Ishikawa (cell line): ENCODE data around the gene RSF1.

ENCODE experiments used
- CREB1 ChIP-seq: IDR thresholded peaks from 2 replicates; pipeline ENCODE4 v1.6.1; 2012; ENCODE audit warnings: low read depth
- EGR1 ChIP-seq: IDR thresholded peaks from 2 replicates; pipeline ENCODE4 v1.6.1; 2012
- EP300 ChIP-seq: IDR thresholded peaks from 2 replicates; pipeline ENCODE4 v1.6.1; 2012; ENCODE audit warnings: borderline replicate concordance
- FOXM1 ChIP-seq: IDR thresholded peaks from 2 replicates; pipeline ENCODE4 v1.6.1; 2012; ENCODE audit warnings: low read depth, borderline replicate concordance
- RAD21 ChIP-seq: IDR thresholded peaks from 2 replicates; pipeline ENCODE4 v1.6.1; 2012; ENCODE audit warnings: low read depth
- REST ChIP-seq: IDR thresholded peaks from 2 replicates; pipeline ENCODE4 v1.6.1; 2012; ENCODE audit warnings: low read depth, mild to moderate bottlenecking
- ZBTB7A ChIP-seq: IDR thresholded peaks from 2 replicates; pipeline ENCODE4 v1.6.1; 2012; ENCODE audit warnings: low read depth

DNA sequence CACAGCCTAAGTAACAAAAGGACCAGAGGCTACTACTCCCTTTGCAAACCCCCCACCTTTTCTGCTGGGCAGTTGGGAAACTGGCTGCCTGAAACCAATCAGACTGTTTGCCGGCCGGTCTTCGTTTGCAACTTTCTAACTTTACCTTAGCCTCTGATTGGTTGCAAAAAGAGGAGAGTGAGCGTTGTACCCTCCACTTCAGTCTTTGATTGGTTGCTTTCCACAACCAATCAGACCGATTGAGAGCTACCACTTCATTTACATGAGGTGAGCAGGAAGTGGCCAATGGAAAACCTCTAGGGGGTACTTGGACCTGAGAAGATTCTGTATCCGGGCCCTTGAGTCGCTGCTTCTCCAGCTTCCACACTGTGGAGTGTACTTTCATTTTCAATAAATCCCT is 164.2 kb downstream of the RSF1 start:
- TF ChIP-seq RAD21 (no peak), EGR1 (no peak), REST (no peak), EP300 (no peak), ZBTB7A (no peak), FOXM1 (no peak), CREB1 (no peak)
